Daoy (cell line): ENCODE measurements around the gene LHFPL4. TPM values are rescaled to one million over a fixed set of nuclear protein-coding genes. Genes with fewer than 3 reads are reported as not detected.

ENCODE experiments used
- DNase-seq: peaks from one replicate; pipeline ENCODE4 v3.0.0-alpha.2; 2015; ENCODE audit warnings: low read depth
- total RNA-seq: library from RNA; depleted of rRNA; stranded (reverse); fragments of >200 nt; shearing (Covaris generic); gene quantifications from 2 replicates; pipeline ENCODE4 v1.2.3, GENCODE V29; 2014; rRNA removed

The LHFPL4 gene
- total RNA-seq, 1 experiment from 2014 or later = 0.29 TPM

- DNase-seq = no peak
Measured at GRCh38 chr3:9473496-9474065, 80.0 kb downstream of the LHFPL4 start.

GRCh38 chr3:9469986-9470385 lies 83.6 kb downstream of the LHFPL4 start:
- no peak for DNase-seq

- no peak for DNase-seq
Measured at GRCh38 chr3:9468460-9468859, 85.2 kb downstream of the LHFPL4 start.

DNA sequence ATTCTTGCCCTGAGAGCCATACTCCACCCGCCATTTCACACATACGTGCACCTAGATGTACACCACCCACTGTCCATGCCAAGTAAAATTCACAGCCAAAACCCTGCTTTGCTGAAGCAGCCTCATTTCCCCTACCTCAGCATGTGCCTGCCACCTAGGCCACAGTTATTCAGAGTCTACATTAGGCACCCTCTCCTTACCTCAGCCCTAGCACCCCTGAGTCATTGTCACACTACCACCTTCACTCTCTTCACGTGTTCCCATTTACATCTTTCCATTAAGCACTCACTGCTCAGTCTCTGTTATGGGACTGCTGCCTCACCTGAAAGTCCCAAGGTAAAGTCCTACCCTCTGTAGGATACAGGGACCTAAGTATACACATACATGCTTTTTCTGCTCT lies 86.2 kb downstream of the LHFPL4 start:
- no peak for DNase-seq

GRCh38 chr3:9455596-9456131 lies 98.0 kb downstream of the LHFPL4 start:
- no peak for DNase-seq

- no peak for DNase-seq
Measured at GRCh38 chr3:9452417-9452816, 101.2 kb downstream of the LHFPL4 start.

- no peak for DNase-seq
Measured at GRCh38 chr3:9450991-9451390, 102.6 kb downstream of the LHFPL4 start.

GRCh38 chr3:9450126-9450525 lies 103.5 kb downstream of the LHFPL4 start:
- DNase-seq = no peak

- DNase-seq = no peak
Measured at GRCh38 chr3:9448643-9449042, 105.0 kb downstream of the LHFPL4 start.

Other genes with a start within 250 kb of the LHFPL4 start
- 65.4 and 67.9 TPM in 2 replicates for gene THUMPD3, start 190.8 kb downstream of the LHFPL4 start, total RNA-seq
- 24.5 TPM in 2 replicates for gene SETD5, start 156.2 kb downstream of the LHFPL4 start, total RNA-seq
- 22.0 and 23.8 TPM in 2 replicates for gene MTMR14, start 95.7 kb upstream of the LHFPL4 start, total RNA-seq
- gene CPNE9, start 150.0 kb upstream of the LHFPL4 start, total RNA-seq = not detected in 2 replicates
- 10.9 and 15.6 TPM in 2 replicates for gene BRPF1, start 177.9 kb upstream of the LHFPL4 start, total RNA-seq
- 11.3 and 11.9 TPM in 2 replicates for gene OGG1, start 196.1 kb upstream of the LHFPL4 start, total RNA-seq
- 7.7 and 28.1 TPM in 2 replicates for gene CAMK1, start 216.1 kb upstream of the LHFPL4 start, total RNA-seq
- gene TADA3, start 238.7 kb upstream of the LHFPL4 start, total RNA-seq = 50.1 and 50.9 TPM in 2 replicates
- gene ARPC4, start 239.3 kb upstream of the LHFPL4 start, total RNA-seq = 148 and 203 TPM in 2 replicates